Endodermal cell (in vitro differentiated cells): ENCODE data around the gene PLXDC1. TPM values are rescaled to one million over a fixed set of nuclear protein-coding genes. Genes with fewer than 3 reads are reported as not detected.

Experiments used
- DNase-seq: peaks from one replicate; pipeline ENCODE4 v3.0.0-alpha.2; 2017
- H3K27ac ChIP-seq: 2 replicates; pipeline ENCODE4 v1.5.1; 2013; ENCODE audit warnings: mild to moderate bottlenecking, low read depth, low read length, moderate library complexity
- H3K27me3 ChIP-seq: 2 replicates; pipeline ENCODE4 v1.6.1; 2013; ENCODE audit warnings: mild to moderate bottlenecking, low read length, moderate library complexity; ENCODE audit not compliant: insufficient read depth, control insufficient read depth, poor library complexity, severe bottlenecking
- H3K36me3 ChIP-seq: 2 replicates; pipeline ENCODE4 v1.7.0; 2013; ENCODE audit warnings: mild to moderate bottlenecking, low read length, moderate library complexity; ENCODE audit not compliant: control insufficient read depth, insufficient read depth
- H3K4me1 ChIP-seq: one replicate; pipeline ENCODE4 v1.7.0; 2013; ENCODE audit warnings: low read length; ENCODE audit not compliant: control insufficient read depth, insufficient read depth
- H3K4me3 ChIP-seq: 2 replicates; pipeline ENCODE4 v1.5.1; 2013; ENCODE audit warnings: mild to moderate bottlenecking, low read length, moderate library complexity
- H3K9ac ChIP-seq: 2 replicates; pipeline ENCODE4 v1.6.1; 2013; ENCODE audit warnings: mild to moderate bottlenecking, low read length, moderate library complexity; ENCODE audit not compliant: poor library complexity, severe bottlenecking; ENCODE audit errors: extremely low read depth
- H3K9me3 ChIP-seq: 2 replicates; pipeline ENCODE4 v1.6.1; 2013; ENCODE audit warnings: mild to moderate bottlenecking, low read length, moderate library complexity; ENCODE audit not compliant: control insufficient read depth
- H3K27ac Mint-ChIP-seq: 2 replicates; pipeline ENCODE4 v1.8.0; 2020; ENCODE audit warnings: mixed read lengths
- H3K27me3 Mint-ChIP-seq: 2 replicates; pipeline ENCODE4 v1.8.0; 2021; ENCODE audit warnings: mild to moderate bottlenecking, mixed read lengths; ENCODE audit not compliant: insufficient read depth
- H3K36me3 Mint-ChIP-seq: 2 replicates; pipeline ENCODE4 v1.8.0; 2020; ENCODE audit warnings: low read depth, mixed read lengths
- H3K4me1 Mint-ChIP-seq: 2 replicates; pipeline ENCODE4 v1.8.0; 2020; ENCODE audit warnings: mixed read lengths
- H3K4me3 Mint-ChIP-seq: 2 replicates; pipeline ENCODE4 v1.8.0; 2020; ENCODE audit warnings: mild to moderate bottlenecking, moderate library complexity, mixed read lengths
- H3K9me3 Mint-ChIP-seq: 2 replicates; pipeline ENCODE4 v1.8.0; 2020; ENCODE audit warnings: mild to moderate bottlenecking, mixed read lengths
- WGBS, 2 experiments: methylation state at CpG; one replicate each; pipeline versions ENCODE4 v1.1.5 to v1.1.7; 2013; ENCODE audit warnings: missing lambda C conversion rate in 2 of 2, mixed read lengths in 1 of 2; ENCODE audit not compliant: insufficient coverage in 1 of 2, insufficient read length in 1 of 2; 5-methylcytosine and 5-hydroxymethylcytosine counted together
- total RNA-seq, 2 donors: library from RNA; stranded (reverse); fragmentation: NEBNext Ultra II Directional in 1 of 2; extraction: Animal tissue kit (Norgen Biotek cat#: 25700) in 1 of 2; gene quantifications; 2 replicates in 1 of 2; 3 replicates in 1 of 2; pipeline ENCODE4 v1.2.1, GENCODE V29; 2021
- TF ChIP-seq, protein P1 (sequence below): fragments of 200-600 bp; sonication (generic); conservative IDR thresholded peaks from 2 replicates; pipeline ENCODE4 v1.5.0; 2021; ENCODE audit warnings: antibody characterized with exemption, mild to moderate bottlenecking

The PLXDC1 gene
- total RNA-seq, 2 donors from 2014 or later = 9.0 TPM

DNA sequence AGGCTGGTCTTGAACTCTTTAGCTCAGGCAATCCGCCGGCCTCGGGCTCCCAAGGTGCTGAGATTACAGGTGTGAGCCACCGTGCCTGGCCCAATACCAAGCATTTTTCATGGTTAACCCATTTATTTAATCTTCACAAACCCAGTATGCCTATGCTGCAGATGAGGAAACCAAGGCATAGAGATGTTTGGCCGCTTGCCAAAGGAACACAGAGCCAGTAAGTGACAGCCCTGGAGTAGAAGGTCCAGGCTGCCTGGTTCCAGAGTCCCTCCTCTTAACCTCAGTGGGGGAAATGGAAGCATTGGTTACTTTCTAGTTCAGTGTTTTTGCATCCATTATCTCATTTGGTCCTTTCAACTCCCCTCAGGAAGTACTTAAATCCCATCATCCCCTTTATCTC, 29.9 kb upstream of the PLXDC1 start:
- no peak overlapping the region for H3K4me3 ChIP-seq
- no peak overlapping the region for H3K4me3 Mint-ChIP-seq
- H3K4me1 Mint-ChIP-seq = no peaks in the 10 kb centered on the region
- TF ChIP-seq, protein P1, sequence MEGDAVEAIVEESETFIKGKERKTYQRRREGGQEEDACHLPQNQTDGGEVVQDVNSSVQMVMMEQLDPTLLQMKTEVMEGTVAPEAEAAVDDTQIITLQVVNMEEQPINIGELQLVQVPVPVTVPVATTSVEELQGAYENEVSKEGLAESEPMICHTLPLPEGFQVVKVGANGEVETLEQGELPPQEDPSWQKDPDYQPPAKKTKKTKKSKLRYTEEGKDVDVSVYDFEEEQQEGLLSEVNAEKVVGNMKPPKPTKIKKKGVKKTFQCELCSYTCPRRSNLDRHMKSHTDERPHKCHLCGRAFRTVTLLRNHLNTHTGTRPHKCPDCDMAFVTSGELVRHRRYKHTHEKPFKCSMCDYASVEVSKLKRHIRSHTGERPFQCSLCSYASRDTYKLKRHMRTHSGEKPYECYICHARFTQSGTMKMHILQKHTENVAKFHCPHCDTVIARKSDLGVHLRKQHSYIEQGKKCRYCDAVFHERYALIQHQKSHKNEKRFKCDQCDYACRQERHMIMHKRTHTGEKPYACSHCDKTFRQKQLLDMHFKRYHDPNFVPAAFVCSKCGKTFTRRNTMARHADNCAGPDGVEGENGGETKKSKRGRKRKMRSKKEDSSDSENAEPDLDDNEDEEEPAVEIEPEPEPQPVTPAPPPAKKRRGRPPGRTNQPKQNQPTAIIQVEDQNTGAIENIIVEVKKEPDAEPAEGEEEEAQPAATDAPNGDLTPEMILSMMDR = no peak
- peaks cover 50% of the 10 kb centered on the region for H3K36me3 Mint-ChIP-seq
- H3K27ac ChIP-seq = no peak overlapping the region
- H3K9ac ChIP-seq = no peak overlapping the region
- no peaks in the 10 kb centered on the region for H3K9me3 ChIP-seq
- H3K9me3 Mint-ChIP-seq = no peaks in the 10 kb centered on the region
- H3K36me3 ChIP-seq = peaks cover 35% of the 10 kb centered on the region
- WGBS, 2 experiments = 94 to 98% methylated on average over 4 to 5 of the region's 5 CpGs
- H3K4me1 ChIP-seq = no peaks in the 10 kb centered on the region
- H3K27me3 Mint-ChIP-seq = no peaks in the 10 kb centered on the region
- no peak for DNase-seq
- no peak overlapping the region for H3K27ac Mint-ChIP-seq
- H3K27me3 ChIP-seq = no peaks in the 10 kb centered on the region

DNA sequence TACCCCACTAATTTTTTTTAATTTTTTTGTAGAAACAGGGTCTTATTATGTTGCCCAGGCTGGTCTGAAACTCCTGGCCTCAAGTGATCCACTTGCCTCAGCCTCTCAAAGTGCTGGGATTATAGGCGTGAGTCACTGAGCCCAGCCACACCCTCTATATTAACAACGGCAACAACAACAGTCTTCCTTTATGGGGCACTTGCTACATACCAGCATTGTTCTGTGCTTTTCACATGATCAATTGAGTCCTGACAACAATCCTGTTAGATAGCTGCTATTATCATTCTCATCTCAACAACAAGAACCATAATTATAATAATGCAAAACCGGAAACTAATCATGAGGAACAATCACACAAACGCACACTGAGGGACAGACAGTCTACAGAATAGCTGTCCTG, 27.1 kb upstream of the PLXDC1 start:
- no peak overlapping the region for H3K4me3 Mint-ChIP-seq
- H3K9me3 Mint-ChIP-seq = no peaks in the 10 kb centered on the region
- H3K36me3 Mint-ChIP-seq = peaks cover 42% of the 10 kb centered on the region
- 93 to 95% methylated on average over 2 to 4 of the region's 4 CpGs for WGBS, 2 experiments
- TF ChIP-seq, protein P1 = no peak
- no peak overlapping the region for H3K9ac ChIP-seq
- H3K27me3 ChIP-seq = no peaks in the 10 kb centered on the region
- peaks cover 28% of the 10 kb centered on the region for H3K36me3 ChIP-seq
- H3K4me3 ChIP-seq = no peak overlapping the region
- no peak overlapping the region for H3K27ac Mint-ChIP-seq
- H3K9me3 ChIP-seq = no peaks in the 10 kb centered on the region
- no peak overlapping the region for H3K27ac ChIP-seq
- no peaks in the 10 kb centered on the region for H3K4me1 ChIP-seq
- peaks cover 6% of the 10 kb centered on the region for H3K4me1 Mint-ChIP-seq
- DNase-seq = no peak
- H3K27me3 Mint-ChIP-seq = no peaks in the 10 kb centered on the region

DNA sequence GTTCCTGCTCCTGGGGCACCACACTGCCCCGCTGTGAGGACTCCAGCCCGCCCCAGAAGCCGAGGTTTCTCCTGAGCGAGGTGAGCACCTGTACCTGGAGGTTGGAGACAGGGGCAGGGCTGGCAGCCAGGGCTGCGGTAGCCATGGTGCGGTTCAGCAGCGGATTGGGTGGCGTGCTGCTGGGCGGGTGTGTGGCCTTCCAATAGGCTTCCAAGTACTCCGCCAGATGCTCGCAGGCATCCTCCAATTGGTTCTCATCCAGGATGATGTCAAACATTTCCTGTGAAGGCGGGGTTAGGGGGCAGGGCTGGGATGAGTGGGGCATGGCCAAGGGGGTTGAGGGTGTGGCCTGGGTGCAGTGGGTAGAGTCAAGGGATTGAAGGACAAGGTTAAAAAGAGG, 25.8 kb upstream of the PLXDC1 start:
- peaks cover 23% of the 10 kb centered on the region for H3K36me3 ChIP-seq
- H3K4me1 ChIP-seq = no peaks in the 10 kb centered on the region
- DNase-seq = peak; percentile 100
- no peaks in the 10 kb centered on the region for H3K9me3 Mint-ChIP-seq
- H3K9me3 ChIP-seq = no peaks in the 10 kb centered on the region
- TF ChIP-seq, protein P1 = no peak
- H3K9ac ChIP-seq = no peak overlapping the region
- no peaks in the 10 kb centered on the region for H3K27me3 ChIP-seq
- H3K27ac Mint-ChIP-seq = peak overlapping the region; percentile 85
- no peak overlapping the region for H3K27ac ChIP-seq
- WGBS, 2 experiments = 91% methylated on average over 8 to 12 of the region's 12 CpGs
- no peaks in the 10 kb centered on the region for H3K27me3 Mint-ChIP-seq
- H3K36me3 Mint-ChIP-seq = peaks cover 32% of the 10 kb centered on the region
- no peak overlapping the region for H3K4me3 ChIP-seq
- H3K4me1 Mint-ChIP-seq = peaks cover 7% of the 10 kb centered on the region
- peak overlapping the region; percentile 38 for H3K4me3 Mint-ChIP-seq
